Osteocyte (in vitro differentiated cells): ENCODE results near the gene GNAQ. TPM values are rescaled to one million over a fixed set of nuclear protein-coding genes. Genes with fewer than 3 reads are reported as not detected.

Experiments
- DNase-seq: peaks from one replicate; pipeline ENCODE4 v3.0.0; 2021; ENCODE audit warnings: mixed read lengths; ENCODE audit not compliant: unreplicated experiment; ENCODE audit errors: extremely low spot score
- H3K27ac Mint-ChIP-seq: one replicate; pipeline ENCODE4 v1.8.0; 2021; ENCODE audit warnings: mild to moderate bottlenecking, mixed read lengths; ENCODE audit not compliant: unreplicated experiment
- H3K27me3 Mint-ChIP-seq: one replicate; pipeline ENCODE4 v1.8.0; 2021; ENCODE audit warnings: mixed read lengths; ENCODE audit not compliant: unreplicated experiment
- H3K36me3 Mint-ChIP-seq: one replicate; pipeline ENCODE4 v1.8.0; 2021; ENCODE audit warnings: mixed read lengths; ENCODE audit not compliant: unreplicated experiment
- H3K4me1 Mint-ChIP-seq: one replicate; pipeline ENCODE4 v1.8.0; 2021; ENCODE audit warnings: mixed read lengths; ENCODE audit not compliant: unreplicated experiment
- H3K4me3 Mint-ChIP-seq: one replicate; pipeline ENCODE4 v1.8.0; 2021; ENCODE audit warnings: mild to moderate bottlenecking, moderate library complexity, mixed read lengths; ENCODE audit not compliant: unreplicated experiment
- H3K9me3 Mint-ChIP-seq: one replicate; pipeline ENCODE4 v1.8.0; 2021; ENCODE audit warnings: mixed read lengths; ENCODE audit not compliant: unreplicated experiment
- CTCF ChIP-seq: fragments of 200-600 bp; sonication (generic); IDR thresholded peaks from 2 replicates; pipeline ENCODE4 v1.5.0; 2021; ENCODE audit warnings: antibody characterized with exemption, mild to moderate bottlenecking, moderate library complexity
- total RNA-seq: library from RNA; stranded (reverse); gene quantifications from 2 replicates; pipeline ENCODE4 v1.2.1, GENCODE V29; 2021

GNAQ gene
- total RNA-seq, 1 donor from 2014 or later, result 65.9 TPM

DNA sequence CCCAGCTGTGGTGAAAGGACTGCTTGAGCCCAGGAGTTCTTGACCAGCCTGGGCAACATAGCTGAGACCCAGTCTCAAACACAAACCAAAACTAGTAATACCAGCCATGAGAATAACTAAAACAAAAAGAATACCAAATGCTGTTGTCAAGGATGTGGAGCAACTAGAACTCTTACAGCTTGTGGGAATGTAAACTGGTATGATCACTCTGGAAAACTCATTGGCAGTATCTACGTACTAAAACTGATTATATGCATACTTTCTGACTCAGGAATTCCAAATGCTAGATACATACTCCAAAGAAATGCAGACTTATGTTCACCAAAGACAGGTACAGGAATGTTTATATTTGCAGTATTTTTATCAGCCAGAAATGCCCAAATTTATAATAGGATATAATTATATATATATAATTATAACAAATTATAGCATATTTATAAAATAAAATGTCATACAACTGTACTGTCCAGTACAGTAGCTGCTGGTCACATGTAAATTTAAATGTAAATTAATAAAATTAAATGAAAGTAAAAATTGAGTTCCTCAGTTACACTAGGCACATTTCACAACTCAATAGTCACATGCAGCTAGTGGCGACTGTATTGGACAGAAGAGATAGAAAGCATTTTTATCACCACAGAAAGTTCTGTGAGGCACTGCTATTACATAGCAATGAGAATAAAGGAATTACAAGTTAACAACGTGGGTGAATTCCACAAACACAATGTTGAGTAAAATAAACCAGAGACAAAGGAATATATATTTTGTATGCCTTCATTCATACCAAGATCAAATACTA is 118.5 kb downstream of the GNAQ start:
- Mint-ChIP-seq H3K4me3 (no peak overlapping the region), H3K27ac (no peak overlapping the region), H3K36me3 (peaks cover 18% of the 10 kb centered on the region), H3K4me1 (peaks cover 37% of the 10 kb centered on the region), H3K27me3 (no peaks in the 10 kb centered on the region), H3K9me3 (peaks cover 4% of the 10 kb centered on the region)
- no peak for TF ChIP-seq CTCF
- DNase-seq, result no peak

DNA sequence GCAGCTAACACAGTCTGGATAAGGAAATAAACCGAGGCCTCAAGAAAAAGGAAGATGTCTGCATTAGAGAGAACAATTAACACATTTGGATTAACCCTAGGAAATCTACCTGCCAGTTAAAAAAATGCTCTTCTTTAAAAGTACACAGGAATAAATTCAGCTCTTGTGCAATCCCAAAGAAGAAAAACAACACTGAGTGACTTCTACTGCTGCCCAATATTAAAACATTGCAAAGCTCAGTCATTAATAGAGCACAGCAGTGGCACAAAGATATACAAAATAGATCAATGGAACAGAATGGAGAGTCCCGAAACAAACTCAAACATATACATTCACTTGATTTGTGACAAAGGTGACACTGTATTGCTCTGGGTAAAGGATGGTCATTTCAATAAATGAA is 119.7 kb downstream of the GNAQ start:
- DNase-seq, result no peak

GRCh38 chr9:77910194-77910621 is 121.4 kb downstream of the GNAQ start:
- no peak overlapping the region for H3K4me3 Mint-ChIP-seq
- TF ChIP-seq CTCF, result no peak
- peaks cover 47% of the 10 kb centered on the region for H3K4me1 Mint-ChIP-seq
- no peak for DNase-seq
- H3K27ac Mint-ChIP-seq, result no peak overlapping the region
- peaks cover 22% of the 10 kb centered on the region for H3K36me3 Mint-ChIP-seq
- peaks cover 4% of the 10 kb centered on the region for H3K9me3 Mint-ChIP-seq
- no peaks in the 10 kb centered on the region for H3K27me3 Mint-ChIP-seq

More for the DNA sequence above, 119.7 kb downstream of the GNAQ start:
- Mint-ChIP-seq H3K4me3 (no peak overlapping the region), H3K9me3 (peaks cover 4% of the 10 kb centered on the region), H3K36me3 (peaks cover 19% of the 10 kb centered on the region), H3K27me3 (no peaks in the 10 kb centered on the region), H3K4me1 (peaks cover 47% of the 10 kb centered on the region), H3K27ac (no peak overlapping the region)
- no peak for TF ChIP-seq CTCF

GRCh38 chr9:77909306-77909705 is 122.3 kb downstream of the GNAQ start:
- peaks cover 40% of the 10 kb centered on the region for H3K4me1 Mint-ChIP-seq

More at GRCh38 chr9:77909306-77909705, 122.3 kb downstream of the GNAQ start:
- no peak for DNase-seq
- TF ChIP-seq CTCF, result no peak
- Mint-ChIP-seq H3K27ac (no peak overlapping the region), H3K27me3 (no peaks in the 10 kb centered on the region), H3K4me3 (no peak overlapping the region), H3K36me3 (peaks cover 23% of the 10 kb centered on the region), H3K9me3 (peaks cover 4% of the 10 kb centered on the region)
